ENCODE results near the gene MYO6.

- peak; percentile 71 to 94 for TF ChIP-seq POLR2A (IDR thresholded peaks at IDR 0.05)
- TF ChIP-seq, protein P1, sequence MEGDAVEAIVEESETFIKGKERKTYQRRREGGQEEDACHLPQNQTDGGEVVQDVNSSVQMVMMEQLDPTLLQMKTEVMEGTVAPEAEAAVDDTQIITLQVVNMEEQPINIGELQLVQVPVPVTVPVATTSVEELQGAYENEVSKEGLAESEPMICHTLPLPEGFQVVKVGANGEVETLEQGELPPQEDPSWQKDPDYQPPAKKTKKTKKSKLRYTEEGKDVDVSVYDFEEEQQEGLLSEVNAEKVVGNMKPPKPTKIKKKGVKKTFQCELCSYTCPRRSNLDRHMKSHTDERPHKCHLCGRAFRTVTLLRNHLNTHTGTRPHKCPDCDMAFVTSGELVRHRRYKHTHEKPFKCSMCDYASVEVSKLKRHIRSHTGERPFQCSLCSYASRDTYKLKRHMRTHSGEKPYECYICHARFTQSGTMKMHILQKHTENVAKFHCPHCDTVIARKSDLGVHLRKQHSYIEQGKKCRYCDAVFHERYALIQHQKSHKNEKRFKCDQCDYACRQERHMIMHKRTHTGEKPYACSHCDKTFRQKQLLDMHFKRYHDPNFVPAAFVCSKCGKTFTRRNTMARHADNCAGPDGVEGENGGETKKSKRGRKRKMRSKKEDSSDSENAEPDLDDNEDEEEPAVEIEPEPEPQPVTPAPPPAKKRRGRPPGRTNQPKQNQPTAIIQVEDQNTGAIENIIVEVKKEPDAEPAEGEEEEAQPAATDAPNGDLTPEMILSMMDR (IDR thresholded peaks at IDR 0.05), result no peak
Observed at GRCh38 chr6:75748743-75749538, at the start of gene MYO6.

All from thyroid gland (tissue), 4 donors.